KMS-11 (cell line): Measurements from ENCODE around the gene ZIC1.

Source experiments
- H2AFZ ChIP-seq: fragments of 200-600 bp; sonication (generic); 2 replicates; pipeline ENCODE4 v1.6.1; 2016; ENCODE audit warnings: antibody characterized with exemption, mixed run types, low read depth
- H3K27ac ChIP-seq: fragments of 200-600 bp; sonication (generic); 2 replicates; pipeline ENCODE4 v1.6.1; 2016; ENCODE audit warnings: mild to moderate bottlenecking, mixed run types
- H3K27me3 ChIP-seq: fragments of 200-600 bp; sonication (generic); 2 replicates; pipeline ENCODE4 v1.6.1; 2017; ENCODE audit warnings: mild to moderate bottlenecking, low read depth, mixed run types, moderate library complexity; ENCODE audit not compliant: insufficient read depth
- H3K36me3 ChIP-seq: fragments of 200-600 bp; sonication (generic); 2 replicates; pipeline ENCODE4 v1.6.1; 2017; ENCODE audit warnings: mild to moderate bottlenecking, mixed run types; ENCODE audit not compliant: insufficient read depth
- H3K4me1 ChIP-seq: fragments of 200-600 bp; sonication (generic); 2 replicates; pipeline ENCODE4 v1.6.1; 2016; ENCODE audit warnings: mild to moderate bottlenecking, low read depth, mixed run types; ENCODE audit not compliant: poor library complexity, severe bottlenecking
- H3K4me2 ChIP-seq: fragments of 200-600 bp; sonication (generic); 2 replicates; pipeline ENCODE4 v1.7.0; 2016; ENCODE audit warnings: mild to moderate bottlenecking, mixed run types
- H3K4me3 ChIP-seq: fragments of 200-600 bp; sonication (generic); IDR thresholded peaks from 2 replicates; pipeline ENCODE4 v1.6.1; 2017; ENCODE audit warnings: low read depth, low read length, mixed read lengths; ENCODE audit not compliant: insufficient read depth
- H3K79me2 ChIP-seq: fragments of 200-600 bp; sonication (generic); 2 replicates; pipeline ENCODE4 v1.6.1; 2016; ENCODE audit warnings: low read depth, mixed run types; ENCODE audit not compliant: insufficient read depth
- H3K9ac ChIP-seq: fragments of 200-600 bp; sonication (generic); 2 replicates; pipeline ENCODE4 v1.6.1; 2016; ENCODE audit warnings: mild to moderate bottlenecking, mixed run types
- H4K20me1 ChIP-seq: fragments of 200-600 bp; sonication (generic); 2 replicates; pipeline ENCODE4 v1.6.1; 2016; ENCODE audit warnings: mild to moderate bottlenecking, mixed run types; ENCODE audit not compliant: insufficient read depth
- TF ChIP-seq, protein P1 (sequence below): fragments of 200-600 bp; sonication (generic); conservative IDR thresholded peaks from 2 replicates; pipeline ENCODE4 v1.6.1; 2017; ENCODE audit warnings: low read depth, mild to moderate bottlenecking, antibody characterized with exemption, low read length, moderate library complexity, mixed read lengths

ZIC1 gene

DNA sequence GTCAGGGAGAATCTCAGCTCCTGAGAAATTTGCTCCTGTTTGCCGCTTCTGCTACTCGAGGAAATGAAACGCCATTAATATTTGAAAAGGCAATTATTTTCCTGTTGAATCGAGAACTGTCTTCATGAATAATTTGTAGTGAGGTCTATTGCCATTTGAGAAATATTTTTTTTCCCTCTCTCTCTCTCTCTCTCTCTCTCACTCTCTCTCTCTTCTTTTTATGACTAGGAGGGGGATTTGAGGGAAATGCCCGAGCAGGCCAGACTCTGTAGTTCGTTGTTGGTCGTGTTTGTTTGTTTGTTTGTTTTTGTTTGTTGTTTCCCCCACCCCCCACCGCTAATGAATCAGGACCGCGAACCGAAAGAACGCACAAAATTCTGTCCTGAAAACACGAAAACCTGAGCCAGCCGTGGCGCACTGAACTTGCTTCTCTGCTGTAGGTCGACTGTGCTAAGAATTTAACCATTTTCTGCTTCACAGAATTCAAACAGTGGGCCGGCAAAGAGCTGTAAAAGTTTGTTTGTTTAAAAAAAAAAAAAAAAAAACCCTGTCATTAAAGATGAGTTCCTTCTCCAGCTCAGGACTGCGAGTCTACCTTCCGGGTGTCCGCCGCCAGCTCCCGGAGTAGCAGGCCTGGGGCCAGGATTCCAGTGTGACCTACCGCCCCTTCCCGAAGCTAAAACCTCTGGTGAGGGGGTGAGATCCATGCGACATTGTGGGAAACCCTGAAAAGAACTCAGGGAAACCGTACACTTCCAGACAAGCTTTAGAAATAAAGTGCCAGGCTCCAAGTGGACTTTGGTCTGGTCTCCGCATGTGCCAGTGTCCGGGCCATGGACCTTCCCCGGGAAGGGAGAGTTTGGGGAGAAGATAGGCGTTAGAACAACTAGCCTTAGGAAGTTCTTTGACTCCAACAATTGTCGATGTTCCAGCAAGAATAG is 15.0 kb upstream of the ZIC1 start:
- TF ChIP-seq, protein P1, sequence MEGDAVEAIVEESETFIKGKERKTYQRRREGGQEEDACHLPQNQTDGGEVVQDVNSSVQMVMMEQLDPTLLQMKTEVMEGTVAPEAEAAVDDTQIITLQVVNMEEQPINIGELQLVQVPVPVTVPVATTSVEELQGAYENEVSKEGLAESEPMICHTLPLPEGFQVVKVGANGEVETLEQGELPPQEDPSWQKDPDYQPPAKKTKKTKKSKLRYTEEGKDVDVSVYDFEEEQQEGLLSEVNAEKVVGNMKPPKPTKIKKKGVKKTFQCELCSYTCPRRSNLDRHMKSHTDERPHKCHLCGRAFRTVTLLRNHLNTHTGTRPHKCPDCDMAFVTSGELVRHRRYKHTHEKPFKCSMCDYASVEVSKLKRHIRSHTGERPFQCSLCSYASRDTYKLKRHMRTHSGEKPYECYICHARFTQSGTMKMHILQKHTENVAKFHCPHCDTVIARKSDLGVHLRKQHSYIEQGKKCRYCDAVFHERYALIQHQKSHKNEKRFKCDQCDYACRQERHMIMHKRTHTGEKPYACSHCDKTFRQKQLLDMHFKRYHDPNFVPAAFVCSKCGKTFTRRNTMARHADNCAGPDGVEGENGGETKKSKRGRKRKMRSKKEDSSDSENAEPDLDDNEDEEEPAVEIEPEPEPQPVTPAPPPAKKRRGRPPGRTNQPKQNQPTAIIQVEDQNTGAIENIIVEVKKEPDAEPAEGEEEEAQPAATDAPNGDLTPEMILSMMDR, result no peak
- H3K9ac ChIP-seq, result no peak overlapping the region
- no peak overlapping the region for H2AFZ ChIP-seq
- H3K4me1 ChIP-seq, result no peaks in the 10 kb centered on the region
- no peak overlapping the region for H3K4me2 ChIP-seq
- no peak overlapping the region for H3K4me3 ChIP-seq
- H3K27ac ChIP-seq, result no peak overlapping the region
- no peaks in the 10 kb centered on the region for H3K27me3 ChIP-seq
- H3K36me3 ChIP-seq, result no peaks in the 10 kb centered on the region
- H4K20me1 ChIP-seq, result no peaks in the 10 kb centered on the region
- H3K79me2 ChIP-seq, result no peaks in the 10 kb centered on the region

DNA sequence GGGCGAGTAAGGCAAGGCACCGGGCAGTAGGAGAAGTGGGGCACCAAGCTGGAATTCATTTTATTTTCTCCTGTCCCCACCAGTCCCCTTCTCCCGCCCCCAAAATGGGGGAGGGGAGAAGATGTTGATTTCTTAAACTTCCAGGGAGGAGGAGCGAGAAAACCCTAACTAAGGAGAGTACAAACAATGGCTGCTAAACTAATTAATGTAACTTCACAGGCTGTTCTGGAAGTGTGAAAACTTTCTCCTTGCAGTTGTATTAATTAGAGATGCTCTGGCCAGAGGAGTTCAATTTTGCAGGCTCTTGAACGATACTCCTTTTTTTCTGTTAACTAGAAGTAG is 14.3 kb upstream of the ZIC1 start:
- H3K4me3 ChIP-seq, result no peak overlapping the region
- H4K20me1 ChIP-seq, result no peaks in the 10 kb centered on the region
- no peaks in the 10 kb centered on the region for H3K36me3 ChIP-seq
- no peaks in the 10 kb centered on the region for H3K27me3 ChIP-seq
- H3K9ac ChIP-seq, result no peak overlapping the region
- no peaks in the 10 kb centered on the region for H3K79me2 ChIP-seq
- no peak overlapping the region for H2AFZ ChIP-seq
- H3K27ac ChIP-seq, result no peak overlapping the region
- TF ChIP-seq, protein P1, result no peak
- no peak overlapping the region for H3K4me2 ChIP-seq
- no peaks in the 10 kb centered on the region for H3K4me1 ChIP-seq

DNA sequence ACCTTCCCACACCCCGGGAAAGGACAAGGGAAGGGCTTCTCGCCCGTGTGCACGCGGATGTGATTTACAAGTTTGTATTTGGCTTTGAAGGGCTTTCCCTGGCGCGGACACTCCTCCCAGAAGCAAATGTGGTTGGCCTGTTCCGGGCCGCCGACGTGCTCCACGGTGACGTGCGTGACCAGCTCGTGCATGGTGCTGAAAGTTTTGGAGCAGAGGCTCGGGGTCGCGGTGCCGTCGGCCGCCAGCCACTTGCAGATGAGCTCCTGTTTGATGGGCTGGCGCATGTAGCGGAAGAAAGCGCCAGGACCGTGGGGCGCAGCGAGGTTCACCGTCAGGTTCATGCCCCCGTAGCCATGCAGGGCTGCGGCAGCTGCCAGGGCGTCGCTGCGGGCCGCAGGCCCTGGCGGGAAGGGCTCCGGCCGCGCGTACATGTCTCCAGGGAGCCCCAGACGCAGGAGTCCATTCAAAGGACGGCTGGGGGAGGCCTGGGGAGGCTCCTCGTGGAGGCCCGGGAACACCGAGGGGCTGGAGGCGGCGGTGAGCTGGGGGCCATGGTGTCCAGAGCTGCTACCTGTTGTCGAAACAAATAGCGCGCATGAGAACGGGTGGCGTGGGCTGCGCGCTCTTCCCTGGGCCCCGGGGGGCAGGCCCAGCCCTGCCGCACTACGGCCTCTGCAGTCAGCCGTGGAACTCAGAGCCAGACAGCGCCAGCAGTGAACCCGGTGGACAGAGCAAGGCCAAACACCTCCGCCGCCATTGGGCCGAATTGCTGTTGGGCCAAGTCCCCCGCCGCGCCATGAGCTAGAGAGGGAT is 13.1 kb upstream of the ZIC1 start:
- Histone ChIP-seq H3K4me1 (no peaks in the 10 kb centered on the region), H3K27me3 (no peaks in the 10 kb centered on the region), H3K4me3 (no peak overlapping the region), H2AFZ (no peak overlapping the region), H3K27ac (no peak overlapping the region), H4K20me1 (no peaks in the 10 kb centered on the region), H3K79me2 (no peaks in the 10 kb centered on the region), H3K36me3 (no peaks in the 10 kb centered on the region), H3K4me2 (no peak overlapping the region), H3K9ac (no peak overlapping the region)
- TF ChIP-seq, protein P1, result no peak

DNA sequence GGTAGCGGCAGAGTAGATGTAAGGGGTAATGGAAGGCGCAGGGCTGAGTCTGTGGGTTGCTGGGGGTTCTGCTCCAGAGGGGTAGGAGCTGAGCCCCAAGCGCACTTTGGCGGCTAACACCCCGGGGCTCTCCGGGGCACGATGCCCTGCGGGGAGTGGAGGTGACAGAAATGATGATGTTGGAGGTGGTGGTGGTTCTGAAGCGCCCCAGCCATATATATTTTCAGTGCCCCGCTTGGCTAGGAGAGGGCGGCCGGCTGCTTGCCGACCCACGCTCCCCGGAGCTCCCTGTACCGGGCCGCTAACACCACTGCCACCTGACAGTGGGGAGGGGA is 12.5 kb upstream of the ZIC1 start:
- no peak overlapping the region for H3K4me3 ChIP-seq
- no peak overlapping the region for H2AFZ ChIP-seq
- no peaks in the 10 kb centered on the region for H3K79me2 ChIP-seq
- H3K27ac ChIP-seq, result no peak overlapping the region
- H3K9ac ChIP-seq, result no peak overlapping the region
- H3K36me3 ChIP-seq, result no peaks in the 10 kb centered on the region
- H3K4me1 ChIP-seq, result no peaks in the 10 kb centered on the region
- TF ChIP-seq, protein P1, result no peak
- H3K27me3 ChIP-seq, result no peaks in the 10 kb centered on the region
- no peaks in the 10 kb centered on the region for H4K20me1 ChIP-seq
- H3K4me2 ChIP-seq, result no peak overlapping the region
